ENCODE data around the gene EHBP1. TPM values are rescaled to one million over a fixed set of nuclear protein-coding genes. Genes with fewer than 3 reads are reported as not detected.

EHBP1 gene
- total RNA-seq, 4 donors from 2014 or later = 11.1 to 19.0 (median 15.4) TPM

DNA sequence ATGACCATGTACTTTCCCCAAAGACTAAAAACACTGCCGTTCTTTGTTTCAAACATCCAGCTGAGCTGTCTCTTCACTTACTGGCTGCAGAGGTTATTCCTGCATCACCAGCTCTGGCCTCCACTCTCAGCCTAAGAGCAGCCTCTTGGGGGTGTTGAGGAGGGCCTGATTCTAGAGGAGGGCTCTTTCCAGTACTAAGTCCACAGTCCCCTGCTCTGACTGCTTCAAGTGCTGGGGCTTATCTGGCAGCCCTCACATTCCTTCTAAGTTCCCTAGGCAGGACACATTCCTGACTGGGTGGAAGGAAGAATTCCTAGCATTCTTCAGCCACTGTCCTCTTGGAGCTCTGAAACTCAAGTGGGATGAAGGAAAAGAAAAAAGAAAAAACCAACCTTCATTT, 32.9 kb upstream of the EHBP1 start:
- no peaks in the 10 kb centered on the region for H3K27me3 ChIP-seq
- ATAC-seq (no peak), DNase-seq (no peak)
- no peaks in the 10 kb centered on the region for H3K36me3 ChIP-seq
- no peak overlapping the region for H3K27ac ChIP-seq
- in situ Hi-C loops (cut with MboI; ENCODE audit: low sequenced_read_pairs in 4 of 4) = loop anchor here in 1 of 4 donors (25.0 kb wide), 1 partner anchor 90 kb away; no protein-coding TSS in a partner anchor
- no peaks in the 10 kb centered on the region for H3K9me3 ChIP-seq
- no peak for TF ChIP-seq POLR2A (IDR thresholded peaks at IDR 0.05)
- no peak for TF ChIP-seq CTCF (IDR thresholded peaks at IDR 0.05 in 4 of 5, conservative IDR thresholded peaks at IDR 0.05 in 1 of 5)
- H3K4me1 ChIP-seq = no peaks in the 10 kb centered on the region
- H3K4me3 ChIP-seq = no peak overlapping the region
- intact Hi-C loops (cut with DNase I; ENCODE audit: low total_unique reads) = no loop called here

DNA sequence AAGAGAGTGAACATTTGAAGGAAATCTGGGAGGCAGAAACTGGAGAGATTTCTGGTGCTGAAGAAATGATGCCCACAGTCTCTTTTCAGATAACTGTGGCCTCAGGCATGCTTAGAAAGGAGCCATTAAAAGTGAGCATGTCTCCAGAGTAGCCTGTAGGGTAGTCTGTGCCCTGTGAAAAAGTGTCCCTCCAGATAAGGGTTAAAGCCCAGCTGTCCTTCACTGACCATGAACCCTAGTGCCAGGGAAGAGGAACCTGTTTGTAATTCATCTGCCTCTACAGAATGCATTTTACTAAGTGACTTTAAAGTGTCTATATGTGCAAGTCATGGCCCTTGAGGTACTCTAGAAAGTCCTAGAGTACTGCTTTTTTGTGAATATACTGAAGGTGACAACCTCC, 30.5 kb upstream of the EHBP1 start:
- Histone ChIP-seq H3K36me3 (no peaks in the 10 kb centered on the region), H3K27me3 (no peaks in the 10 kb centered on the region), H3K4me1 (no peaks in the 10 kb centered on the region), H3K9me3 (no peaks in the 10 kb centered on the region), H3K27ac (no peak overlapping the region), H3K4me3 (no peak overlapping the region)
- in situ Hi-C loops (cut with MboI; ENCODE audit: low sequenced_read_pairs in 4 of 4) = no loop called here
- DNase-seq (no peak), ATAC-seq (no peak)
- no peak for TF ChIP-seq CTCF (IDR thresholded peaks at IDR 0.05 in 4 of 5, conservative IDR thresholded peaks at IDR 0.05 in 1 of 5)
- TF ChIP-seq POLR2A (IDR thresholded peaks at IDR 0.05) = no peak
- intact Hi-C loops (cut with DNase I; ENCODE audit: low total_unique reads) = no loop called here

DNA sequence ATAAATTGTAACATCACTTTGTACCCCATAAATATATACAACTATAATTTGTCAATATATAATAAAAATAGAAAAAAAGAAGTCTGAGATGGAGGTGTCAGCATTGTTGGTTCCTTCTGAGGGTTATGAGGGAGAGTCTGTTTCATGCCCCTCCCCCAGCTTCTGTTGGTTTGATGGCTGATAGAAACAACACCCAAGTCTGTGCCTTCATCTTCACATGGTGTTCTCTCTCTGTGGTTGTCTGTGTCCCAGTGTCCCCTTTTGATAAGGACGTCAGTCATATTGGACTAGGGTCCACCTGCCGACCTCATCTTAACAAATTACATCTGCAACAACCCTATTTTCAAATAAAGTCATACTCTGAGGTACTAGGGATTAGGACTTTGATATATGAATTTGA, 20.3 kb upstream of the EHBP1 start:
- in situ Hi-C loops (cut with MboI; ENCODE audit: low sequenced_read_pairs in 4 of 4) = no loop called here
- TF ChIP-seq POLR2A (IDR thresholded peaks at IDR 0.05) (no peak), CTCF (IDR thresholded peaks at IDR 0.05 in 4 of 5, conservative IDR thresholded peaks at IDR 0.05 in 1 of 5) (no peak)
- H3K36me3 ChIP-seq = no peaks in the 10 kb centered on the region
- no peaks in the 10 kb centered on the region for H3K9me3 ChIP-seq
- H3K27ac ChIP-seq = no peak overlapping the region
- no peaks in the 10 kb centered on the region for H3K27me3 ChIP-seq
- ATAC-seq (no peak), DNase-seq (no peak)
- H3K4me3 ChIP-seq = no peak overlapping the region
- intact Hi-C loops (cut with DNase I; ENCODE audit: low total_unique reads) = no loop called here
- H3K4me1 ChIP-seq = no peaks in the 10 kb centered on the region

DNA sequence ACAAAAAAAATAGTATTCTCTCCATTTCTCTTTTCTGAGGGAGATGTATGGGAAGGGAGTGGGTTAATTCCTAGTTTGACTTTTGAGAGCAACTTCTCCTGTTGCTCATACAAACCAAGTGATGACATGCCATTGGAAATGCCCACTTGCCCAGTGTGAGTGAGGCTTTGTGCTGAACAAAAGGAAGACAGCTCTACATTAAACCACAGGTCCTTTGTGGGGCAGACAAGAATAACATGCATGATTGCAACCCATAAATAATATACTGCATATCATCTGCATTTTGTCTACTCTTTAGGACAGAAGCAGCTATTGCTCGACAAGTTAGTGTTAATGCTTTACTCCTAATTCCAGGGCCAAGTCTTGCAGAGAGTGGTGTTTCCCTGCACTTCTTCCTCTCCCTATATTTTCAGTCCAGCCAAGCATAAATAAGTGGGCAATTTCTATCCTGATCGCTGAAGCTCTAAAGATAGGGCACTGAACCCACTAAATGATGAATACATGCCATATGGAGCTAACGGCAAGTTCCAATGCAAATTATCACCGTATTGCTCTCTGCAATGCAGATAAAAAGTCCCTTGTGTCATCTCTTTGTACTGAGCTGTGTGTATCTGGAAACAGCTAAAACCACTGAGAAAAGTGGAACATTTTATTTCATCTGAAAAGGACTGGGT, 19.4 kb upstream of the EHBP1 start:
- H3K36me3 ChIP-seq = no peaks in the 10 kb centered on the region
- no peaks in the 10 kb centered on the region for H3K27me3 ChIP-seq
- DNase-seq (no peak), ATAC-seq (no peak)
- H3K9me3 ChIP-seq = no peaks in the 10 kb centered on the region
- in situ Hi-C loops (cut with MboI; ENCODE audit: low sequenced_read_pairs in 4 of 4) (no loop called here), intact Hi-C loops (cut with DNase I; ENCODE audit: low total_unique reads) (no loop called here)
- no peak overlapping the region for H3K27ac ChIP-seq
- H3K4me1 ChIP-seq = no peaks in the 10 kb centered on the region
- H3K4me3 ChIP-seq = no peak overlapping the region
- TF ChIP-seq POLR2A (IDR thresholded peaks at IDR 0.05) (no peak), CTCF (IDR thresholded peaks at IDR 0.05 in 4 of 5, conservative IDR thresholded peaks at IDR 0.05 in 1 of 5) (no peak)

DNA sequence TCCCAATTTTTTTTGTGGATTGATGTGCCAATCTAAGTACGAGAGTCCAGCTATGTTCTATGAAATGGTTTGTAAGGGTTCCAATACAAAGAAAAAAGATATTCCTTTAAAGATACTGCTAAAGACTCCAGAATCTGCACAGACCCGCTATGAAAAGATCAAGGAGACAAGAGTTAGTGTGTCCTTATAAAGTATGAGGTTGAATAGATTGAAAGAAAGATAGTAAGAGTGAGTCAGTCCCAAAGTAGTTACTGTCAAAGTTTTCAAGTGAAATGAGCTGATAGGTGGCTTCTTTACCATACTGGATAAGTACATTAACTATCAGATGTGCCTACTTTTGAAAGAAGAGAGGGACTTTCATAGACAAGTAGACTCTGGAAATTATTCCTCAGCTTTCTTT, 17.9 kb upstream of the EHBP1 start:
- Histone ChIP-seq H3K4me1 (no peaks in the 10 kb centered on the region), H3K4me3 (no peak overlapping the region), H3K27ac (no peak overlapping the region), H3K36me3 (no peaks in the 10 kb centered on the region), H3K27me3 (no peaks in the 10 kb centered on the region), H3K9me3 (no peaks in the 10 kb centered on the region)
- no peak for TF ChIP-seq POLR2A (IDR thresholded peaks at IDR 0.05)
- TF ChIP-seq CTCF (IDR thresholded peaks at IDR 0.05 in 4 of 5, conservative IDR thresholded peaks at IDR 0.05 in 1 of 5) = no peak
- ATAC-seq (no peak), DNase-seq (no peak)
- intact Hi-C loops (cut with DNase I; ENCODE audit: low total_unique reads) (no loop called here), in situ Hi-C loops (cut with MboI; ENCODE audit: low sequenced_read_pairs in 4 of 4) (no loop called here)

Data from gastrocnemius medialis (tissue), 4 donors.